SK-MEL-5 (cell line): ENCODE results near the gene KRTAP4-2. TPM values are rescaled to one million over a fixed set of nuclear protein-coding genes. Genes with fewer than 3 reads are reported as not detected.
"Not testable (repeated sequence)": the region's sequence is repeated elsewhere in the genome, so short reads cannot be mapped to it uniquely, and the experiment has no call there.

Source experiments
- DNase-seq: peaks from one replicate; pipeline ENCODE4 v3.0.0-alpha.2; 2016; ENCODE audit warnings: low read depth, low spot score
- in situ Hi-C: cut with HindIII; loops from 2 replicates; pipeline ENCODE4 v1.10.0; 2016; ENCODE audit warnings: low sequenced_read_pairs, high pct_unique_total_duplicates, low pct_unique_long_range_greater_than_20kb
- small RNA-seq, 2 experiments: library from RNA; depleted of rRNA; stranded (forward); fragments of <200 nt; gene quantifications; one replicate each; pipeline ENCODE3, GENCODE V24; 2014
- total RNA-seq: library from RNA; depleted of rRNA; stranded (reverse); fragments of >200 nt; shearing (Covaris generic); gene quantifications from 2 replicates; pipeline ENCODE4 v1.2.3, GENCODE V29; 2014; rRNA removed

KRTAP4-2 gene
- total RNA-seq, 1 experiment from 2014 or later = not detected

DNA sequence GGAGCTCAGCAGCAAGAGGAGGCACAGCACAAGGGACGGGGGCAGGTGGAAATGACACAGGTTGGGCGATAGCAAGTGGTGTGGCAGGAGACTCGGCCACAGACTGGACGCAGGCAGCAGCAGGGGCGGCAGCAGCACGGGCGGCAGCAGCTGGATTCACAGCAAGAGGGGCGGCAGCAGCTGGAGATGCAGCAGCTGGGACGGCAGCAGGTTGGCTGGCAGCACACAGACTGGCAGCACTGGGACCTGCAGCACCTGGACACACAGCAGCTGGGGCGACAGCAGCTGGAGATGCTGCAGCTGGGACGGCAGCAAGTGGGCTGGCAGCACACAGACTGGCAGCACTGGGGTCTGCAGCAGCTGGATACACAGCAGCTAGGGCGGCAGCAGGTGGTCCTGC, 38.2 kb downstream of the KRTAP4-2 start:
- in situ Hi-C loops, DNase-seq: not testable (repeated sequence)

DNA sequence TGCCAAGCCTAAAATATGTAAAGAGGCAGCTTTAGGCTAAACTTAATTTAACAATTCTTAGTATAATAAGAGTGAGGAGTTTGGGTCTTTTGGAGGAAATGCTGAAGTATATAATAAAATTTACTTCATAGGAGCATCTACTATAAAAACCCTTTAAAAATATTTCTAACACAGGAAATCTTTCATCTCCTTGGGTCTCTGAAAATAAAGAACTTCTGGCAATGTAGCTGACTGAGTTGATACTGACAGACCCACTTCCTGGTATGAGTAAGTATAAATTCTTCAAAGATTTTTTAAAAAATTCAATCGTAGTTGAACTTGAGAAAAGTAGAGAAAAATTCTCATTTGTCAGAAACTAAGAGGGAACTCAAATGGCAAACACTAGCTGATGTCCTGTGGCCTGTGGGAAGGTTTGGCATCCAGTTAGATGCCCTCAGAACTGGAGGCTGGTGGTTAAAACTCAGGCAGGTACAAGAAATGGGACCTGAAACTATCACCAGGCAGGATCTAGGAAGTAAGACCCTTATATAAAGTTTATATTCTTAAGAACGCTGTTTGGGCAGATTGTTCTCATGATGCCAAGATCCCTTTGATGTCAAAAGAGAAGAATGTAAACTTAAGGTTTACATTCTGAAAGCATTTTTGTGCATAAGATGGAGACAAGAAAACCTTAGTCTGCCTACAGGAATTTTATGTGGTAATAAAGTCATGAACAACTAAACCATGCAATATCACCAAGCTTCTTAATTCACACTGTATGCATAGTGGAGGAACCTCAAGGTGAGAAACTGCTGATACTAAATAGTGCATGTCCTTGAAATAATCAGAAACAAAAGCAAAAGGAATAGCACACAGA, 43.9 kb downstream of the KRTAP4-2 start:
- in situ Hi-C loops = no loop called here
- DNase-seq = no peak

DNA sequence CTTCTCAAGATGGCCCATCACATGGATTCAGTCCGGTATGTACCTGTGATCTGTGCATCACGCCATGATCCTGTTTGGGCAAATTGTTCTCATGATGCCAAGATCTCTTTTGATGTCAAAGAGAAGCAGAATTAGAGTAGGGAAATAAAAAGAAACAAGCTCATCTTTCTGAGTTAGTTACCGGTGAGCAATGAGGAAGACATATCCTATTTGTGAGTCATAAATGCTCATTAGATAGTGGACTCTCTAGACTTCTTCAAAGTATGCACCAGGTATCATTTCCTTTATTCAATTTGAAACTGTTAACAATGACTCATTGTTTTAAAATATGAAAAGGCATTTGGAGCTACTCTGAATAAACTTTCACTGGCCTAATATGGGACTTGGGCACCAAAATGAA, 46.0 kb downstream of the KRTAP4-2 start:
- in situ Hi-C loops = no loop called here
- no peak for DNase-seq

Small RNAs within 50 kb of the gene (small RNA-seq; reads per million reads assigned to genes)
- 0 reads per million in 2 experiments for gene KRTAP4-17P

Other genes starting within 250 kb of the KRTAP4-2 start
- gene KRT23, start 240.6 kb downstream of the KRTAP4-2 start, total RNA-seq = not detected in 2 replicates
- gene KRT39, start 211.3 kb downstream of the KRTAP4-2 start, total RNA-seq = not detected in 2 replicates
- gene KRT40, start 193.9 kb downstream of the KRTAP4-2 start, total RNA-seq = not detected in 2 replicates
- not detected in 2 replicates for gene KRTAP3-3, start 184.1 kb downstream of the KRTAP4-2 start, total RNA-seq
- not detected in 2 replicates for gene KRTAP3-2, start 178.3 kb downstream of the KRTAP4-2 start, total RNA-seq
- gene KRTAP3-1, start 169.1 kb downstream of the KRTAP4-2 start, total RNA-seq = not detected in 2 replicates
- gene KRTAP1-5, start 151.0 kb downstream of the KRTAP4-2 start, total RNA-seq = not detected in 2 replicates
- gene KRTAP1-4, start 148.0 kb downstream of the KRTAP4-2 start, total RNA-seq = not detected in 2 replicates
- not detected in 2 replicates for gene KRTAP1-3, start 143.3 kb downstream of the KRTAP4-2 start, total RNA-seq
- not detected in 2 replicates for gene KRTAP1-1, start 136.8 kb downstream of the KRTAP4-2 start, total RNA-seq
- gene KRTAP2-1, start 130.9 kb downstream of the KRTAP4-2 start, total RNA-seq = not detected in 2 replicates
- not detected in 2 replicates for gene KRTAP2-2, start 123.0 kb downstream of the KRTAP4-2 start, total RNA-seq
- gene KRTAP2-3, start 118.1 kb downstream of the KRTAP4-2 start, total RNA-seq = not detected in 2 replicates
- gene KRTAP2-4, start 112.3 kb downstream of the KRTAP4-2 start, total RNA-seq = not detected in 2 replicates
- gene KRTAP4-7, start 94.1 kb downstream of the KRTAP4-2 start, total RNA-seq = not detected in 2 replicates
- not detected in 2 replicates for gene KRTAP4-8, start 80.1 kb downstream of the KRTAP4-2 start, total RNA-seq
- gene KRTAP4-16, start 76.0 kb downstream of the KRTAP4-2 start, total RNA-seq = not detected in 2 replicates
- gene KRTAP4-9, start 72.8 kb downstream of the KRTAP4-2 start, total RNA-seq = not detected in 2 replicates
- gene KRTAP4-11, start 59.8 kb downstream of the KRTAP4-2 start, total RNA-seq = not detected in 2 replicates
- gene KRTAP4-12, start 54.0 kb downstream of the KRTAP4-2 start, total RNA-seq = not detected in 2 replicates
- not detected in 2 replicates for gene KRTAP4-6, start 37.7 kb downstream of the KRTAP4-2 start, total RNA-seq
- not detected in 2 replicates for gene KRTAP4-5, start 28.4 kb downstream of the KRTAP4-2 start, total RNA-seq
- gene KRTAP4-4, start 17.5 kb downstream of the KRTAP4-2 start, total RNA-seq = not detected in 2 replicates
- gene KRTAP4-3, start 10.0 kb downstream of the KRTAP4-2 start, total RNA-seq = not detected in 2 replicates
- gene KRTAP4-1, start 6.7 kb upstream of the KRTAP4-2 start, total RNA-seq = not detected in 2 replicates
- not detected in 2 replicates for gene KRTAP9-1, start 11.7 kb upstream of the KRTAP4-2 start, total RNA-seq
- not detected in 2 replicates for gene KRTAP9-2, start 48.4 kb upstream of the KRTAP4-2 start, total RNA-seq
- not detected in 2 replicates for gene KRTAP9-3, start 54.2 kb upstream of the KRTAP4-2 start, total RNA-seq
- gene KRTAP9-8, start 59.8 kb upstream of the KRTAP4-2 start, total RNA-seq = not detected in 2 replicates
- gene KRTAP9-4, start 71.5 kb upstream of the KRTAP4-2 start, total RNA-seq = not detected in 2 replicates
- gene KRTAP9-9, start 77.2 kb upstream of the KRTAP4-2 start, total RNA-seq = not detected in 2 replicates
- not detected in 2 replicates for gene KRTAP9-6, start 87.2 kb upstream of the KRTAP4-2 start, total RNA-seq
- not detected in 2 replicates for gene KRTAP9-7, start 97.5 kb upstream of the KRTAP4-2 start, total RNA-seq
- not detected in 2 replicates for gene KRTAP29-1, start 124.6 kb upstream of the KRTAP4-2 start, total RNA-seq
- not detected in 2 replicates for gene KRTAP16-1, start 131.1 kb upstream of the KRTAP4-2 start, total RNA-seq
- not detected in 2 replicates for gene KRTAP17-1, start 137.5 kb upstream of the KRTAP4-2 start, total RNA-seq
- gene KRT33A, start 172.6 kb upstream of the KRTAP4-2 start, total RNA-seq = not detected in 2 replicates
- gene KRT33B, start 191.6 kb upstream of the KRTAP4-2 start, total RNA-seq = not detected in 2 replicates
- not detected in 2 replicates for gene KRT34, start 204.1 kb upstream of the KRTAP4-2 start, total RNA-seq
- gene KRT31, start 219.4 kb upstream of the KRTAP4-2 start, total RNA-seq = not detected in 2 replicates
- not detected in 2 replicates for gene KRT37, start 246.4 kb upstream of the KRTAP4-2 start, total RNA-seq